GM18873 (cell line): ENCODE measurements around the gene MAFG.

Experiments
- ATAC-seq: cut with Tn5 transposase; IDR thresholded peaks from one replicate; pipeline ENCODE4 v1.9.1; 2021; ENCODE audit warnings: mild to moderate bottlenecking, moderate library complexity, moderate number of reproducible peaks; ENCODE audit not compliant: unreplicated experiment, low FRiP score

MAFG gene

GRCh38 chr17:81870131-81870980 lies 57.2 kb downstream of the MAFG start:
- ATAC-seq: no peak

- no peak for ATAC-seq
Observed at GRCh38 chr17:81869221-81870130, 58.1 kb downstream of the MAFG start.

- ATAC-seq: no peak
Observed at GRCh38 chr17:81868674-81869220, 58.8 kb downstream of the MAFG start.
